ENCODE data around the gene SAMD4A. TPM values are rescaled to one million over a fixed set of nuclear protein-coding genes. Genes with fewer than 3 reads are reported as not detected.

The SAMD4A gene
- total RNA-seq, 1 experiment from 2014 or later: 9.6 TPM

- no peak overlapping the region for H3K27ac Mint-ChIP-seq
- H2AK5ac ChIP-seq (ENCODE audit: insufficient read length, low read length): no peak overlapping the region
These were observed 11.0 kb downstream of the SAMD4A start for GRCh38 chr14:54577977-54578376.

More at GRCh38 chr14:54577977-54578376, 11.0 kb downstream of the SAMD4A start:
- peaks cover 0 to 3% (median 0%) of the 10 kb centered on the region in 3 experiments; a peak in 1 of 7 replicates for H3K36me3 Mint-ChIP-seq (ENCODE audit: insufficient read depth in 1 of 3, low read depth in 3 of 3)
- H2BK20ac ChIP-seq (ENCODE audit: low read depth, low read length, poor library complexity, severe bottlenecking): no peak overlapping the region
- H3K4me1 Mint-ChIP-seq: no peaks in the 10 kb centered on the region
- no peak overlapping the region for H3T11ph ChIP-seq (ENCODE audit: low read length)
- H3K79me1 ChIP-seq (ENCODE audit: insufficient read depth, low read depth, low read length, poor library complexity, severe bottlenecking): no peaks in the 10 kb centered on the region
- H3K4me2 ChIP-seq (ENCODE audit: insufficient read depth, insufficient read length, low read length): no peak overlapping the region
- H2AFZ ChIP-seq (ENCODE audit: low read length): no peak overlapping the region
- peaks cover 0 to 2% of the 10 kb centered on the region in 2 experiments; a peak in 1 of 5 replicates for H3K9me3 Mint-ChIP-seq
- no peaks in the 10 kb centered on the region for H3K4me1 ChIP-seq (ENCODE audit: insufficient read depth, low read length)
- H4K20me1 ChIP-seq (ENCODE audit: control insufficient read depth, insufficient read depth, insufficient read length): no peaks in the 10 kb centered on the region
- no peak overlapping the region for H3K23ac ChIP-seq (ENCODE audit: insufficient read length, low read depth, low read length)
- peaks cover 7% of the 10 kb centered on the region; the same call in 1 of the 2 replicates for H3K79me2 ChIP-seq (ENCODE audit: insufficient read depth, low read length)
- no peak overlapping the region for H3K4me3 Mint-ChIP-seq
- H3K9me3 ChIP-seq (ENCODE audit: control insufficient read depth, low read depth, low read length): no peaks in the 10 kb centered on the region
- no peak overlapping the region for H3K56ac ChIP-seq (ENCODE audit: insufficient read length, low read depth, low read length)
- H3K23me2 ChIP-seq (ENCODE audit: insufficient read length, low read depth, low read length, poor library complexity, severe bottlenecking): no peaks in the 10 kb centered on the region
- H4K8ac ChIP-seq (replicated peaks; ENCODE audit: insufficient read length, low read depth, low read length): no peak overlapping the region
- no peak overlapping the region for H2BK12ac ChIP-seq (ENCODE audit: insufficient read length, low read depth, low read length)
- H3K27me3 ChIP-seq (ENCODE audit: insufficient read depth, low read length): no peaks in the 10 kb centered on the region
- no peak overlapping the region for H2BK120ac ChIP-seq (ENCODE audit: low read depth, low read length, poor library complexity, severe bottlenecking)
- no peak overlapping the region for H2BK5ac ChIP-seq (ENCODE audit: insufficient read length, low read length)
- no peak overlapping the region for H4K5ac ChIP-seq (ENCODE audit: insufficient read length, low read depth, low read length)
- no peak overlapping the region for H4K91ac ChIP-seq (ENCODE audit: insufficient read length, low read depth, low read length)
- H3K4ac ChIP-seq (ENCODE audit: low read depth, low read length): no peak overlapping the region
- H3K14ac ChIP-seq (ENCODE audit: insufficient read depth, low read length): no peak overlapping the region
- H3K9ac ChIP-seq (ENCODE audit: extremely low read depth, insufficient read length, low read length): no peak overlapping the region
- H3K27me3 Mint-ChIP-seq (ENCODE audit: low read depth): no peaks in the 10 kb centered on the region
- no peak overlapping the region for H2BK15ac ChIP-seq (ENCODE audit: low read depth, low read length)
- no peak overlapping the region for H3K18ac ChIP-seq (ENCODE audit: insufficient read length, low read depth, low read length)
- no CpG with 5 or more reads among the region's 3 CpGs for WGBS (ENCODE audit: extremely low coverage, insufficient read length, low lambda C conversion rate)
- no peak for DNase-seq
- TF ChIP-seq CTCF (conservative IDR thresholded peaks at IDR 0.05): no peak
- no peak overlapping the region for H3K27ac ChIP-seq (ENCODE audit: insufficient read length, low read depth, low read length)
